HepG2 (cell line): ENCODE results near the gene KRTAP5-4. TPM values are rescaled to one million over a fixed set of nuclear protein-coding genes. Genes with fewer than 3 reads are reported as not detected.
A peak's percentile ranks its signal among the peaks of the same experiment; 100 is the strongest.

ENCODE experiments used
- BRCA1 ChIP-seq: sonication (generic); formaldehyde crosslinking; IDR thresholded peaks from 2 replicates; pipeline ENCODE4 v1.4.0; 2020; ENCODE audit warnings: missing genetic modification reagents
- EP300 ChIP-seq, 3 experiments: sonication (generic) in 1 of 3; formaldehyde crosslinking in 1 of 3; IDR thresholded peaks; 2 replicates each; pipeline versions ENCODE4 v1.5.1 to v1.6.1; 2011 to 2020; ENCODE audit warnings: low read depth in 2 of 3, low read length in 2 of 3, borderline replicate concordance in 1 of 3, improper control_type of control experiment in 1 of 3, mild to moderate bottlenecking in 1 of 3, missing genetic modification reagents in 1 of 3, moderate library complexity in 1 of 3
- GATA4 ChIP-seq: sonication (generic); IDR thresholded peaks from 2 replicates; pipeline ENCODE4 v1.6.1; 2016; ENCODE audit warnings: antibody characterized with exemption, low read depth, borderline replicate concordance
- GPN1 ChIP-seq: sonication (generic); formaldehyde crosslinking; IDR thresholded peaks from 2 replicates; pipeline ENCODE4 v1.5.1; 2020; ENCODE audit warnings: missing genetic modification reagents, borderline replicate concordance
- GTF2F1 ChIP-seq: fragments of 150-350 bp; IDR thresholded peaks from 2 replicates; pipeline ENCODE4 v1.6.1; 2014; ENCODE audit warnings: low read length
- ISL2 ChIP-seq: sonication (generic); formaldehyde crosslinking; IDR thresholded peaks from 2 replicates; pipeline ENCODE4 v1.5.0; 2020; ENCODE audit warnings: missing genetic modification reagents
- JUNB ChIP-seq: sonication (generic); formaldehyde crosslinking; IDR thresholded peaks from 2 replicates; pipeline ENCODE4 v1.8.0; 2022; ENCODE audit warnings: missing genetic modification reagents, mild to moderate bottlenecking, borderline replicate concordance
- PRDM15 ChIP-seq: sonication (generic); formaldehyde crosslinking; IDR thresholded peaks from 2 replicates; pipeline ENCODE4 v1.4.0; 2020; ENCODE audit warnings: missing genetic modification reagents
- RFX1 ChIP-seq: fragments of 450-650 bp; IDR thresholded peaks from 2 replicates; pipeline ENCODE4 v1.6.1; 2017
- SMARCC2 ChIP-seq: fragments of 450-650 bp; IDR thresholded peaks from 2 replicates; pipeline ENCODE4 v1.6.1; 2017; ENCODE audit warnings: antibody characterized with exemption, mild to moderate bottlenecking
- SRY ChIP-seq: sonication (generic); formaldehyde crosslinking; IDR thresholded peaks from 2 replicates; pipeline ENCODE4 v1.8.0; 2022; ENCODE audit warnings: mild to moderate bottlenecking, missing genetic modification reagents
- THAP8 ChIP-seq: sonication (generic); formaldehyde crosslinking; IDR thresholded peaks from 2 replicates; pipeline ENCODE4 v1.5.1; 2020; ENCODE audit warnings: missing genetic modification reagents, mild to moderate bottlenecking, borderline replicate concordance
- ZBTB2 ChIP-seq: sonication (generic); formaldehyde crosslinking; IDR thresholded peaks from 2 replicates; pipeline ENCODE4 v1.8.0; 2022; ENCODE audit warnings: low read depth, missing genetic modification reagents
- ZBTB33 ChIP-seq: sonication (generic); formaldehyde crosslinking; IDR thresholded peaks from 2 replicates; pipeline ENCODE4 v1.4.0; 2020; ENCODE audit warnings: missing genetic modification reagents
- ZFP90 ChIP-seq: sonication (generic); formaldehyde crosslinking; IDR thresholded peaks from 2 replicates; pipeline ENCODE4 v1.8.0; 2022; ENCODE audit warnings: missing genetic modification reagents, mild to moderate bottlenecking, inconsistent platforms, borderline replicate concordance
- ZNF275 ChIP-seq: sonication (generic); formaldehyde crosslinking; IDR thresholded peaks from 2 replicates; pipeline ENCODE4 v1.8.0; 2022; ENCODE audit warnings: missing genetic modification reagents, mild to moderate bottlenecking, inconsistent platforms, borderline replicate concordance
- ZSCAN30 ChIP-seq: sonication (generic); formaldehyde crosslinking; IDR thresholded peaks from 2 replicates; pipeline ENCODE4 v1.5.0; 2020; ENCODE audit warnings: mild to moderate bottlenecking, missing genetic modification reagents
- polyA plus RNA-seq, 8 experiments: library from polyadenylated mRNA; depleted of rRNA in 3 of 8; stranded (reverse) in 7 of 8; unstranded in 1 of 8; fragments of >200 nt; fragmentation: Illumina TruSeq in 4 of 8; extraction: Trizol in 4 of 8; gene quantifications; 2 replicates each; pipeline versions ENCODE4 v1.2.1 to v1.2.3, GENCODE V29; 2011 to 2016; ENCODE audit warnings: low read depth in 4 of 8, missing spikeins in 1 of 8, mixed read lengths in 1 of 8; ENCODE audit not compliant: insufficient read depth in 1 of 8
- total RNA-seq, 5 experiments: library from RNA; depleted of rRNA; stranded (reverse); fragments of >200 nt; fragmentation: Illumina TruSeq; extraction: Trizol; gene quantifications; 2 replicates each; pipeline ENCODE4 v1.2.3, GENCODE V29; 2016; ENCODE audit warnings: low read depth in 1 of 5

Gene KRTAP5-4
- total and polyA plus RNA-seq, 2 of the 13 experiments (the other 11 are each of a cell fraction or from before 2014, with no cell fraction given): not detected

- TF ChIP-seq PRDM15 (no peak), ZBTB2 (peak; percentile 56; the same call in 1 of the 2 replicates), ZFP90 (CRISPR knock-in tag) (no peak), EP300 (IDR thresholded peaks at IDR 0.05; ENCODE audit: low read depth in 2 of 2, low read length in 2 of 2) (no peak), EP300 (CRISPR knock-in tag; IDR thresholded peaks at IDR 0.05; ENCODE audit: borderline replicate concordance) (no peak), RFX1 (no peak), THAP8 (CRISPR knock-in tag) (no peak), ZBTB33 (CRISPR knock-in tag) (no peak), ZNF275 (no peak), GPN1 (no peak), BRCA1 (no peak), SRY (CRISPR knock-in tag) (no peak; the same call in 1 of the 2 replicates), SMARCC2 (no peak), JUNB (CRISPR knock-in tag) (no peak), GTF2F1 (no peak), GATA4 (no peak), ISL2 (CRISPR knock-in tag) (no peak), ZSCAN30 (CRISPR knock-in tag) (no peak)
Measured at GRCh38 chr11:1572197-1573076, 49.5 kb downstream of the KRTAP5-4 start, which contains the start of gene DUSP8 (continued).
